ENCODE measurements around the gene CA9. TPM values are rescaled to one million over a fixed set of nuclear protein-coding genes. Genes with fewer than 3 reads are reported as not detected.

The CA9 gene
- total and polyA plus RNA-seq, 9 of the 15 experiments (the other 6 are each of a cell fraction or from before 2014, with no cell fraction given): 0.15 to 10.6 (median 0.60) TPM; not detected in 4

GRCh38 chr9:35657546-35658136, 16.1 kb upstream of the CA9 start, which contains the start of gene RMRP (continued):
- peak in 1 of 2 experiments; percentile 81; a peak in 1 of 4 replicates for TF ChIP-seq BCLAF1 (IDR thresholded peaks at IDR 0.05; ENCODE audit: borderline replicate concordance in 1 of 2, control insufficient read depth in 1 of 2, low read depth in 2 of 2, low read length in 1 of 2)
- TF ChIP-seq ZNF146 (CRISPR knock-in tag; IDR thresholded peaks at IDR 0.05; ENCODE audit: unreplicated experiment): no peak
- TF ChIP-seq ZNF133 (CRISPR knock-in tag; IDR thresholded peaks at IDR 0.05): no peak
- no peak for TF ChIP-seq U2AF2 (optimal IDR thresholded peaks at IDR 0.05; ENCODE audit: low read depth, low read length)
- TF ChIP-seq SIN3B (IDR thresholded peaks at IDR 0.05; ENCODE audit: low read depth): no peak
- no peak for TF ChIP-seq KLF6 (CRISPR knock-in tag; IDR thresholded peaks at IDR 0.05; ENCODE audit: borderline replicate concordance)
- TF ChIP-seq KLF1 (tag; IDR thresholded peaks at IDR 0.05): peak; percentile 56; the same call in 1 of the 2 replicates
- 0 out of 2 replicates have a peak, but pooled peaks have one; percentile 16 for TF ChIP-seq HES1 (IDR thresholded peaks at IDR 0.05; ENCODE audit: low read depth)
- no peak for TF ChIP-seq THRAP3 (IDR thresholded peaks at IDR 0.05; ENCODE audit: borderline replicate concordance)
- TF ChIP-seq JUN (IDR thresholded peaks at IDR 0.05; ENCODE audit: borderline replicate concordance, low read depth, low read length): peak; percentile 34; the same call in 1 of the 2 replicates
- no peak for TF ChIP-seq JUN (CRISPR knock-in tag; IDR thresholded peaks at IDR 0.05; ENCODE audit: borderline replicate concordance)
- peak; percentile 51 for TF ChIP-seq CHD1 (IDR thresholded peaks at IDR 0.05; ENCODE audit: low read length)
- no peak for TF ChIP-seq ZBTB34 (CRISPR knock-in tag; IDR thresholded peaks at IDR 0.05)
- no peak for TF ChIP-seq GTF2F1 (IDR thresholded peaks at IDR 0.05; ENCODE audit: low read depth, low read length)
- no peak; a peak in 1 of 4 replicates for TF ChIP-seq KDM1A (IDR thresholded peaks at IDR 0.05)
- 0 out of 2 replicates have a peak, but pooled peaks have one; percentile 72 for TF ChIP-seq CBFB (CRISPR knock-in tag; IDR thresholded peaks at IDR 0.05)
- TF ChIP-seq FOXP1 (CRISPR knock-in tag; IDR thresholded peaks at IDR 0.05): peak; percentile 80
- TF ChIP-seq CLOCK (CRISPR knock-in tag; IDR thresholded peaks at IDR 0.05; ENCODE audit: borderline replicate concordance): no peak
- no peak for TF ChIP-seq GTF2B (IDR thresholded peaks at IDR 0.05; ENCODE audit: extremely low read depth, insufficient read length)
- no peak for TF ChIP-seq NCOA4 (IDR thresholded peaks at IDR 0.05; ENCODE audit: partially characterized antibody)

All from K562 (cell line).